HepG2 (cell line): ENCODE data around the gene TMEM182. TPM values are rescaled to one million over a fixed set of nuclear protein-coding genes. Genes with fewer than 3 reads are reported as not detected.

ENCODE experiments used
- ATAC-seq: fragments of 200-7000 bp; cut with Tn5 transposase; 3 replicates; pipeline ENCODE4 v1.9.1; 2020; ENCODE audit warnings: mild to moderate bottlenecking, moderate library complexity
- BruUV-seq: library from RNA; stranded (reverse); fragments of 400-500 nt; replicated peaks from 2 replicates; lab custom pipeline; 2021; lab: Mats Ljungman, UMichigan
- CTCF ChIA-PET: fragments of 300-600 bp; formaldehyde crosslinking; extraction: SDS; loops from one replicate; lab custom pipeline; 2021; ENCODE audit warnings: low total read pairs, inconsistent platforms, low intra/inter-chr PET ratio; lab: Yijun Ruan, JAX
- POLR2A ChIA-PET: fragments of 350-600 bp; sonication (Branson Sonifier 250); formaldehyde crosslinking; loops from one replicate; lab custom pipeline; 2020; ENCODE audit warnings: antibody characterized with exemption, inconsistent platforms; lab: Yijun Ruan, JAX
- DNase-seq: peaks from one replicate; pipeline ENCODE4 v3.0.0-alpha.2; 2015; ENCODE audit warnings: low spot score
- FAIRE-seq: peaks from 3 replicates; lab custom pipeline; 2011; peaks lifted over from hg19 to GRCh38; lab: Jason Lieb, UNC
- H2AFZ ChIP-seq: one replicate; pipeline ENCODE4 v1.6.1; 2011; ENCODE audit warnings: low read length, inconsistent platforms
- H3K27ac ChIP-seq: fragments of 300-600 bp; 3 replicates; pipeline ENCODE4 v1.8.0; 2011; ENCODE audit warnings: mixed run types, mild to moderate bottlenecking, mixed read lengths, low read length, inconsistent platforms; ENCODE audit not compliant: insufficient read depth; ENCODE audit errors: extremely low read length
- H3K27me3 ChIP-seq, 2 experiments: fragments of 200-600 bp in 1 of 2; 2 replicates in 1 of 2; 3 replicates in 1 of 2; pipeline versions ENCODE4 v1.6.0 to v1.8.0; 2011; ENCODE audit warnings: low read length in 2 of 2, mild to moderate bottlenecking in 2 of 2, moderate library complexity in 2 of 2, inconsistent platforms in 1 of 2; ENCODE audit not compliant: insufficient read depth in 2 of 2, control insufficient read depth in 1 of 2
- H3K36me3 ChIP-seq, 2 experiments: fragments of 200-600 bp in 1 of 2; replicated peaks in 1 of 2; 2 replicates in 1 of 2; 3 replicates in 1 of 2; pipeline versions ENCODE4 v1.5.1 to v1.8.0; 2011; ENCODE audit warnings: low read length in 2 of 2, inconsistent platforms in 1 of 2; ENCODE audit not compliant: insufficient read depth in 2 of 2, control insufficient read depth in 1 of 2
- H3K4me1 ChIP-seq: 2 replicates; pipeline ENCODE4 v1.5.1; 2012; ENCODE audit warnings: low read length, inconsistent platforms; ENCODE audit not compliant: insufficient read depth
- H3K4me2 ChIP-seq: 2 replicates; pipeline ENCODE4 v1.6.0; 2011; ENCODE audit warnings: low read depth, low read length, inconsistent platforms
- H3K4me3 ChIP-seq, 3 experiments: fragments of 200-600 bp in 1 of 3; sonication (generic), shearing (Covaris generic) in 1 of 3; replicated peaks in 1 of 3; 2 replicates each; pipeline ENCODE4 v1.5.1; 2011 to 2016; ENCODE audit warnings: low read length in 3 of 3, inconsistent platforms in 2 of 3, low read depth in 2 of 3, mild to moderate bottlenecking in 2 of 3, control low read depth in 1 of 3, mixed read lengths in 1 of 3; ENCODE audit not compliant: insufficient read depth in 1 of 3
- H3K79me2 ChIP-seq: one replicate; pipeline ENCODE4 v1.6.1; 2011; ENCODE audit warnings: low read length, inconsistent platforms; ENCODE audit not compliant: insufficient read depth
- H3K9ac ChIP-seq: 2 replicates; pipeline ENCODE4 v1.6.0; 2011; ENCODE audit warnings: mild to moderate bottlenecking, low read depth, low read length, inconsistent platforms; ENCODE audit not compliant: insufficient read depth
- H3K9me3 ChIP-seq: 2 replicates; pipeline ENCODE4 v1.5.1; 2012; ENCODE audit warnings: mild to moderate bottlenecking, low read length
- H4K20me1 ChIP-seq: 2 replicates; pipeline ENCODE4 v1.6.0; 2011; ENCODE audit warnings: inconsistent platforms, mild to moderate bottlenecking, low read length, moderate library complexity; ENCODE audit not compliant: insufficient read depth
- CAMTA2 ChIP-seq: sonication (generic); formaldehyde crosslinking; IDR thresholded peaks from 2 replicates; pipeline ENCODE4 v1.4.0; 2020; ENCODE audit warnings: mild to moderate bottlenecking, missing genetic modification reagents, borderline replicate concordance
- CEBPG ChIP-seq: IDR thresholded peaks from 2 replicates; pipeline ENCODE4 v1.6.1; 2016
- EEA1 ChIP-seq: sonication (generic); formaldehyde crosslinking; IDR thresholded peaks from 2 replicates; pipeline ENCODE4 v1.5.1; 2020; ENCODE audit warnings: mild to moderate bottlenecking, missing genetic modification reagents, borderline replicate concordance
- GPN1 ChIP-seq: sonication (generic); formaldehyde crosslinking; IDR thresholded peaks from 2 replicates; pipeline ENCODE4 v1.5.1; 2020; ENCODE audit warnings: missing genetic modification reagents, borderline replicate concordance
- KLF16 ChIP-seq, 2 experiments: sonication (generic) in 1 of 2; formaldehyde crosslinking in 1 of 2; IDR thresholded peaks; 2 replicates each; pipeline versions ENCODE4 v1.6.1 to v1.8.0; 2016 to 2023; ENCODE audit warnings: missing genetic modification reagents in 2 of 2, missing compliant biosample characterization in 1 of 2
- NFKB2 ChIP-seq: sonication (generic); formaldehyde crosslinking; IDR thresholded peaks from 2 replicates; pipeline ENCODE4 v1.4.0; 2020; ENCODE audit warnings: missing genetic modification reagents, borderline replicate concordance
- PCBP2 ChIP-seq: fragments of 200-400 bp; formaldehyde crosslinking; optimal IDR thresholded peaks from 2 replicates; pipeline ENCODE3; 2018; ENCODE audit warnings: low read length, low read depth; ENCODE audit not compliant: poor library complexity, severe bottlenecking
- RBM22 ChIP-seq: fragments of 200-400 bp; formaldehyde crosslinking; optimal IDR thresholded peaks from 2 replicates; pipeline ENCODE3; 2017; ENCODE audit warnings: mild to moderate bottlenecking, low read length, moderate library complexity
- SIN3B ChIP-seq: fragments of 150-350 bp; IDR thresholded peaks from 2 replicates; pipeline ENCODE4 v1.6.1; 2014; ENCODE audit warnings: low read length
- SMAD9 ChIP-seq: sonication (generic); formaldehyde crosslinking; IDR thresholded peaks from 2 replicates; pipeline ENCODE4 v1.5.1; 2020; ENCODE audit warnings: mild to moderate bottlenecking, missing genetic modification reagents
- TFDP1 ChIP-seq: IDR thresholded peaks from 2 replicates; pipeline ENCODE4 v1.6.1; 2016; ENCODE audit warnings: missing compliant biosample characterization, missing genetic modification reagents, borderline replicate concordance
- ZBTB46 ChIP-seq: sonication (generic); formaldehyde crosslinking; IDR thresholded peaks from 2 replicates; pipeline ENCODE4 v1.4.0; 2020; ENCODE audit warnings: mild to moderate bottlenecking, missing genetic modification reagents, borderline replicate concordance
- ZFAT ChIP-seq: sonication (generic); formaldehyde crosslinking; conservative IDR thresholded peaks from 2 replicates; pipeline ENCODE4 v1.8.1; 2023; ENCODE audit warnings: missing genetic modification reagents, inconsistent platforms
- ZMYM4 ChIP-seq: sonication (generic); formaldehyde crosslinking; IDR thresholded peaks from 2 replicates; pipeline ENCODE4 v1.8.1; 2023; ENCODE audit warnings: mild to moderate bottlenecking, missing genetic modification reagents
- ZNF17 ChIP-seq: sonication (generic); formaldehyde crosslinking; IDR thresholded peaks from 2 replicates; pipeline ENCODE4 v1.5.0; 2020; ENCODE audit warnings: mild to moderate bottlenecking, missing genetic modification reagents
- ZNF569 ChIP-seq: sonication (generic); formaldehyde crosslinking; IDR thresholded peaks from 2 replicates; pipeline ENCODE4 v1.5.0; 2020; ENCODE audit warnings: mild to moderate bottlenecking, missing genetic modification reagents, moderate library complexity, borderline replicate concordance
- ZNF660 ChIP-seq: sonication (generic); formaldehyde crosslinking; IDR thresholded peaks from 2 replicates; pipeline ENCODE4 v1.5.1; 2020; ENCODE audit warnings: mild to moderate bottlenecking, low read depth, missing genetic modification reagents, borderline replicate concordance
- WGBS: methylation state at CpG from one replicate; pipeline ENCODE4 v1.1.6; 2017; ENCODE audit warnings: low lambda C conversion rate; 5-methylcytosine and 5-hydroxymethylcytosine counted together
- in situ Hi-C: cut with HindIII; loops from 2 replicates; pipeline ENCODE4 v1.10.0; 2017; ENCODE audit warnings: low pct_unique_long_range_greater_than_20kb; ENCODE audit not compliant: extremely low pct_ligation_motif_present
- intact Hi-C: fragments of 100-400 bp; cut with micrococcal nuclease; formaldehyde crosslinking; loops from one replicate; pipeline ENCODE4 v1.10.0; 2022; ENCODE audit not compliant: unreplicated experiment
- polyA plus RNA-seq, 8 experiments: library from polyadenylated mRNA; depleted of rRNA in 3 of 8; stranded (reverse) in 7 of 8; unstranded in 1 of 8; fragments of >200 nt; fragmentation: Illumina TruSeq in 4 of 8; extraction: Trizol in 4 of 8; gene quantifications; 2 replicates each; pipeline versions ENCODE4 v1.2.1 to v1.2.3, GENCODE V29; 2011 to 2016; ENCODE audit warnings: low read depth in 4 of 8, missing spikeins in 1 of 8, mixed read lengths in 1 of 8; ENCODE audit not compliant: insufficient read depth in 1 of 8
- total RNA-seq, 5 experiments: library from RNA; depleted of rRNA; stranded (reverse); fragments of >200 nt; fragmentation: Illumina TruSeq; extraction: Trizol; gene quantifications; 2 replicates each; pipeline ENCODE4 v1.2.3, GENCODE V29; 2016; ENCODE audit warnings: low read depth in 1 of 5
- TF ChIP-seq, protein P1 (sequence below): sonication (generic); formaldehyde crosslinking; IDR thresholded peaks from 2 replicates; pipeline ENCODE4 v1.4.0; 2020; ENCODE audit warnings: missing genetic modification reagents
- TF ChIP-seq, protein P2 (sequence below): sonication (generic); formaldehyde crosslinking; IDR thresholded peaks from 2 replicates; pipeline ENCODE4 v1.8.1; 2023; ENCODE audit warnings: mild to moderate bottlenecking, missing genetic modification reagents

TMEM182 gene
- total and polyA plus RNA-seq, 2 of the 13 experiments (the other 11 are each of a cell fraction or from before 2014, with no cell fraction given): 8.7 to 8.9 TPM

DNA sequence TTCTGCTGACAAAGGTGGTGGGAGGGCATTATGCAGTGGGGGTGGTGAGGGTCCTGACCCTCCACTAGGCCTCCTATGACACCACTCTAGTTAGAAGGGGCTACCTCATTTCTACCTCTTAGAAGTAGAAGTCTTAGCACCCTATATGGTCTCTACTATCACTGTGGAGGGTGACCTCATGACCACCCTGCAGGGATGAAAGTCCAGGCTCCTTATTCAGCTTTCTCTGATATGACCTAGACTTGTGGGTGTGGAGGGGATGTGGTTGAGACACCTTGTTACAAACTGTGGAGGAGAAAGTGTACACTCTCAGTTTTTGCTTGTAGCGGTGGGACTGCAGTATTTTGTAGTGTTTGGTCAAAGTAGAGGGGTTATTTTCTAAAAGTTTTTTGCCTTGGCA, 18.6 kb downstream of the TMEM182 start (continued):
- TF ChIP-seq NFKB2 (CRISPR knock-in tag): no peak
- TF ChIP-seq CAMTA2 (CRISPR knock-in tag): no peak

GRCh38 chr2:102782187-102782586, 20.4 kb downstream of the TMEM182 start:
- Histone ChIP-seq H3K4me1 (peaks cover 6% of the 10 kb centered on the region; the same call in 1 of the 2 replicates), H3K27me3 (no peaks in the 10 kb centered on the region), H3K36me3 (peaks cover 0 to 3% of the 10 kb centered on the region in 2 experiments; a peak in 1 of 5 replicates), H3K9me3 (no peaks in the 10 kb centered on the region), H3K9ac (no peak overlapping the region), H3K4me2 (no peak overlapping the region), H2AFZ (no peak overlapping the region), H3K27ac (no peak overlapping the region), H4K20me1 (no peaks in the 10 kb centered on the region), H3K4me3 (no peak overlapping the region), H3K79me2 (no peaks in the 10 kb centered on the region)
- POLR2A ChIA-PET: no interaction called here
- intact Hi-C loops (no loop called here), in situ Hi-C loops (no loop called here)
- FAIRE-seq: no peak
- WGBS: 98% methylated on average over 2 of the region's 2 CpGs
- BruUV-seq: no TSS peak
- no peak for DNase-seq
- no peak for ATAC-seq
- CTCF ChIA-PET: no interaction called here
- TF ChIP-seq PCBP2: no peak
- no peak for TF ChIP-seq ZMYM4 (CRISPR knock-in tag)
- TF ChIP-seq, protein P1, sequence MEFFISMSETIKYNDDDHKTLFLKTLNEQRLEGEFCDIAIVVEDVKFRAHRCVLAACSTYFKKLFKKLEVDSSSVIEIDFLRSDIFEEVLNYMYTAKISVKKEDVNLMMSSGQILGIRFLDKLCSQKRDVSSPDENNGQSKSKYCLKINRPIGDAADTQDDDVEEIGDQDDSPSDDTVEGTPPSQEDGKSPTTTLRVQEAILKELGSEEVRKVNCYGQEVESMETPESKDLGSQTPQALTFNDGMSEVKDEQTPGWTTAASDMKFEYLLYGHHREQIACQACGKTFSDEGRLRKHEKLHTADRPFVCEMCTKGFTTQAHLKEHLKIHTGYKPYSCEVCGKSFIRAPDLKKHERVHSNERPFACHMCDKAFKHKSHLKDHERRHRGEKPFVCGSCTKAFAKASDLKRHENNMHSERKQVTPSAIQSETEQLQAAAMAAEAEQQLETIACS (CRISPR knock-in tag): no peak
- no peak for TF ChIP-seq TFDP1 (CRISPR knock-in tag)
- no peak for TF ChIP-seq ZFAT (CRISPR knock-in tag)
- TF ChIP-seq RBM22: no peak
- TF ChIP-seq SIN3B: no peak
- no peak for TF ChIP-seq ZNF569 (CRISPR knock-in tag)
- TF ChIP-seq EEA1 (CRISPR knock-in tag): no peak
- no peak for TF ChIP-seq ZBTB46 (CRISPR knock-in tag)
- TF ChIP-seq, protein P2, sequence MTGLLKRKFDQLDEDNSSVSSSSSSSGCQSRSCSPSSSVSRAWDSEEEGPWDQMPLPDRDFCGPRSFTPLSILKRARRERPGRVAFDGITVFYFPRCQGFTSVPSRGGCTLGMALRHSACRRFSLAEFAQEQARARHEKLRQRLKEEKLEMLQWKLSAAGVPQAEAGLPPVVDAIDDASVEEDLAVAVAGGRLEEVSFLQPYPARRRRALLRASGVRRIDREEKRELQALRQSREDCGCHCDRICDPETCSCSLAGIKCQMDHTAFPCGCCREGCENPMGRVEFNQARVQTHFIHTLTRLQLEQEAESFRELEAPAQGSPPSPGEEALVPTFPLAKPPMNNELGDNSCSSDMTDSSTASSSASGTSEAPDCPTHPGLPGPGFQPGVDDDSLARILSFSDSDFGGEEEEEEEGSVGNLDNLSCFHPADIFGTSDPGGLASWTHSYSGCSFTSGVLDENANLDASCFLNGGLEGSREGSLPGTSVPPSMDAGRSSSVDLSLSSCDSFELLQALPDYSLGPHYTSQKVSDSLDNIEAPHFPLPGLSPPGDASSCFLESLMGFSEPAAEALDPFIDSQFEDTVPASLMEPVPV (CRISPR knock-in tag): no peak
- no peak for TF ChIP-seq GPN1 (CRISPR knock-in tag)
- no peak for TF ChIP-seq SMAD9 (CRISPR knock-in tag)
- TF ChIP-seq KLF16 (CRISPR knock-in tag; IDR thresholded peaks at IDR 0.05): no peak
- no peak for TF ChIP-seq ZNF17 (CRISPR knock-in tag)
- TF ChIP-seq CEBPG (CRISPR knock-in tag): no peak
- no peak for TF ChIP-seq ZNF660
